Stimulated activated CD4-positive, alpha-beta T cell treated with anti-CD3 and anti-CD28 coated beads, TNF-alpha, amount 100 ng/mL, for 24 hours (primary cell): ENCODE measurements around the gene EIF2S2.

Experiments used
- DNase-seq, 3 experiments: peaks; one replicate each; pipeline ENCODE4 v3.0.0-alpha.2; 2020; ENCODE audit warnings: low read depth in 3 of 3

EIF2S2 gene

GRCh38 chr20:34065260-34065659, 46.8 kb downstream of the EIF2S2 start:
- DNase-seq, result no peak

GRCh38 chr20:34064286-34064685, 47.8 kb downstream of the EIF2S2 start:
- DNase-seq, result no peak

DNA sequence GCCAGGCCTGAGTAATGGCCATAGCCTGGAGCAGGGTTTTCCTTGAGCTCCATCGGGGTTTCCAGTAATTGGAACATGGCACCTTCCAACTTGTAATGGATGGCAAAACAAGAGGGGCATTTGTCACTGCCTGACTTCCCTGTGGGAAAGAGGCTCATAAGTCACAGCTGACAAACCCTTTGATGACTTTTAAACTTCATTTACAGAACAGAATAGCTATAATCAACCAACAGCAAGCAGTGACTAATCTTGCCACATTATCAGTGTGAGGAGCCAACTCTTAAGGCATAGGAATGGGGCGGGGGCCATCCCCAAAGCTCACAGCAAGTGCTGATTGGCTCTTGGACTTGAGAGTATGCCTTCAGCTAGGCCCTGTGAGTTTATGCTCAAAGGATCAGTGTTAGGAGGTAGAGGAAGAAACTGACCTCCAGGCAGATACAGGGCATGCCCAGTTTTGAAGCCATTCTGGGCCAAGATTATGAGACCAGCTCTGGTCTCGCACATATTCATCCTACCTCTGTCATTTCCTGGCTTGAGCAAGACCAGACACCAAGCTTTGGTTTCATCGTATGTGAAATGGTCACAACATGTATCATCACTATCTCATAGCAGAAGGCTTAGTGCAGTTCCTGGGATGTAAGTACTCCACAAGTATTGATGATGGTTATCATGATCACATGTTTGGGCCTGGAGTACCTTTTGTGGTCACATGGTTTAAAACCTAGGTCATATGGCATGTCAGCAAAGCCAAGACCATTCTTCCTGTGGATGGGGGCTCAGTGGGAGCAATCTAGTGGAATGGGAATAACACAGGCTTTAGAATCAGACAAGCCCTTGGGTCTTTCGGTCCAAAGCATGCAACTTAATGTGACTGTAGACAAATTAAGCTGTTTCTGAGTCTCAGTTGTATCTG, 49.2 kb downstream of the EIF2S2 start:
- no peak for DNase-seq

DNA sequence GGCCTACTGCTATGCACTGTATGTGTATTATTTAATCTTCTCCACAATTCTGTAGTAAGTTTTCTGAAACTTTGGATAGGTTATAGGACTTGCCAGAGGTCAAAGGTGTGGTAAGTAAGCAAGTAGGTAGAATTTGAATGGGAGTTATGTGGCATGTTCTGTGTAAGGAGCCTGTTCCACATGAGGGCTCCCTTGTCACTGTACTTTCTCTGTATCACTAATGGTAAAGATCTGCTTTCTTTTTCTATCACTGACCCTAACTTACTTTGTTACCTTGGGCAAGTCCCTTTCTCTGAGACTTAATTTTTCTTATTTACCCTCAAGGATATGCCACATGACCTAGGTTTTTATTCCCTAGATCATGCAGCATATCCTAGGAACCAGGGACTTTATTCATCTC, 50.3 kb downstream of the EIF2S2 start:
- no peak for DNase-seq

DNA sequence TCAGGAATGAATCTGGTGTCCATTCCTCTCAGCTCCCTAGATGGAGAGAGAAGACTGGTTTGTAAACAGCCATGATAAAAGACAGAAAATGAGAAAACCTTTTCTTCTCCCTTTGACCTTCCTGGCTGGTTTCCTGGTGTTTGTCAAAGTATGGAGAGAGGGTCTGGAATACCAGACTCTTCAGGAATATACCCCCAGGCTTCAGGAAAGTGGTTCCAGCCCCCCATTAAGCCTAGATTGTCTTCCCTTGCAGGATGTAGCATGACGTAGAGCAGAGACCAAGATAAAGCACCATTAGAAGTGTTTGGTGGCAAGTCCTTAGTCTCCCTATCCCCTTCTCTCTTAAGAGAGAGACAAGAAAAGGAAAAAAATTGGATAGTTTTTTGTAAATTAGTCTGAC, 51.1 kb downstream of the EIF2S2 start:
- no peak for DNase-seq

DNA sequence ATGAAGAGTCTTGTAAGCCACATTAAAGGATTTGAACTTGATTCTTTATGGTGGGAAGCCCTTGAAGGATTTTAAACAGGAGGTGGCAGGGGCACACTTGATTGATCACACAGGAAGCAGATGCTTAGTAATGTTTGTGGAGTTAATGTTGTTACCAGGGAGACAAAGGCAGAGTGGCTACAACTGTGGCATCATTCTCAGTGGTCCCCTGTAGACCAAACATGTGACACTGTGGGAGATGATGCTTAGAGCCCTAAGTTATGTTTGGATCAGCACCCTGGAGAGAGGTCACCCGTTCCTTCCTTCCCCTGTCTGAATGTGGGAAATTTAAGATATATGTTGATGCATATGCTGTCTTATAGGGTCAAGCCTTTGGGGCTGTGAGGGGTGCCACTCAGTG, 53.2 kb downstream of the EIF2S2 start:
- no peak for DNase-seq

GRCh38 chr20:34055290-34055689, 56.8 kb downstream of the EIF2S2 start:
- no peak for DNase-seq

DNA sequence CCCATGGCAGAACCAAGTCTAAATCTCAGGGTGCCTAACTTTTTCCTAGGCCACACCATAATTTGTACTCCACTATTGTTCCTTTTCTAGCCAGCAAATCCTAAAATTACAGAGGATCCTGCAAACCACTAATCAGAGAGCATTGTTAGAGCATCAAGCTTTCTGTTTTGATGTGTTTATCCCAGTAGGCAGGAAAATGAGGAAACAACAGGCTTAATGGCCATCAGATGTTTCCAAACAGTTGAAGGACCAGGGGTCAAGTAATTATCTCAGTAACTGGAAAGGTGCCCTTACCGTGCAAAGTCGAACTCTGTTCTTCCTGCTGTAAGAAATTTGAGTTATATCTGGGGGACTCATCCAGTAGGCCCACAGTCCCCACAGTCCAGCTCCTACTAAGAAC, 59.6 kb downstream of the EIF2S2 start:
- no peak for DNase-seq

- DNase-seq, result no peak
These were observed 61.9 kb downstream of the EIF2S2 start for GRCh38 chr20:34049897-34050695.

- no peak for DNase-seq
These were observed 62.7 kb downstream of the EIF2S2 start for GRCh38 chr20:34049389-34049788.

- DNase-seq, result no peak
These were observed 64.1 kb downstream of the EIF2S2 start for GRCh38 chr20:34047917-34048316.

- DNase-seq, result no peak
These were observed 64.9 kb downstream of the EIF2S2 start for GRCh38 chr20:34047010-34047687.

GRCh38 chr20:34045930-34046725, 65.9 kb downstream of the EIF2S2 start:
- no peak for DNase-seq

DNA sequence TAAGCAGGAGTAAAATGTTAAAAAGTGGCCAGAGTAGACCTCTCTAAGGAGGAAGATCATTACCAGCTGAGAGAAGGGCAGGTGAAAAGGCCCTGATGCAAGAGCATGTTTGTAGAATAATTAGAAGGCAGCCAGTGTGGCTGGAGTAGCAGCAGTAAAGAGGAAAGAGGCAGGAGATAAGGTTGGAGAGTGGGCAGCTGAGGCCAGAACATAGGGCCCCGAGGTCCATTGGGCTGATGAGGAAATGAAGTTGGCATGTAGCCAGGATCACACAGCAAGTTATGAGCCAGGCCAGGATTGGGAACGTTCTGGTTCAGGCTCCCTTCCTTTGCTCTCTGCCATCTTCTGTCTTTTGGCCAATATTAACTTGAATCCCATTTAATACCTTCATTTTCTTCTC, 66.7 kb downstream of the EIF2S2 start:
- no peak for DNase-seq

DNA sequence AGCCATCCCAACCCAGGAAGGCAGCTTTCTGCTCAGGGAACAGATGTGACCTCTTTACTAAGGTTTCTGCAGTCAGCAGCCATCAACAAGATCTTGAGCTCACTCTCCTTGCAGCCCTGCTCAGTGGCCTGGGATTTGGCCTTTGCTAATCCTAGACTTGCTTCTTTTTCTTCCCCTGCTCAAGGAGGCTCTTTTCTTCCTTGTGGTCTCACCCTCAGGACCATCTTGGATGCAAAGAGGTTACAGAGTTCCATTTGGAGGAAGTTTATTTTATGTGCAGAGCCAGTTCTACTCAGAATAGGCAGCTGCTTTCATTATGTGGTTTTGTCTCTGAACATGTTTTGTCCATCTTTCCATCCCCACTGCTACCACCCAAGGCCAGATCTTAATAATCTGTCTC, 69.0 kb downstream of the EIF2S2 start:
- no peak for DNase-seq

DNA sequence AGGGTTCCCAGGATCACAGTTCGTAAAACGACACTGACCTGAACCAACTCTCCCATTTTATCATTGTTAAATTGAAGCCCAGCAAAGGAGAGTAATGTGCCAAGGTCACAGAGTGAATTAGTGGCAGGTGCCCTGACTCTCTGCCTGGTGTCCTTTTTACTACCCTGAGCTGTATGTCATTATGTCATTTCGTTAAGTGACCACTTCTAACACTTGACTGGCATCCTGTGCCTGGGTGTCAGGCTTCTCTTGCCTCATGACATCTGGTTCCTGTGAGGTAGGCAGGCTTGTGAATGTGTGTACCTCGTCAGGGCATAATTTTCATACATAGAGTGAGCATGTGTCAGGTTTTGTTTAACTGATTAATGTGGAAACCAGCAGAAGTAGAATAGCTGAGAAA, 69.8 kb downstream of the EIF2S2 start:
- DNase-seq, result no peak

DNA sequence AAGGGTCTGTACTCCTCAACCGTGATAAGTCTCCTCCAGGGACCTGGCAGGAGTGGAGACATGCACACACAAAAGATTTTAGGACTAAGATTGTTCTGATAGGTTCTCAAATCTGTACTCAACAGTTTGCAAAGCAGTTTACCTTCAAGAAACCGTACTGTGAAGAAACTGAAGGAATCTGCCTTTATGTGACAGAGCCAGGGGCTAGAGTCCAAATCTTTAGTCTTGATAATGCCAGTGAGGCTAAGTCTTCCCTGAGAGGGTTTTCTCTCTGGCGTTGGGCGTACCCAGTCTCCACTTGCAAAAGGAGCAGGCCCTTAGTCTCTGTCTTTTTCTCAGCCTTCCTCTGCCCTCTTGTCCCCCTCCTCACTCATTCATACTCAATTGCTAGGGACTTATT, 70.8 kb downstream of the EIF2S2 start:
- no peak for DNase-seq

GRCh38 chr20:34040300-34040995, 71.6 kb downstream of the EIF2S2 start:
- no peak for DNase-seq
